Activated T-helper 1 cell treated with anti-CD3 and anti-CD28 coated beads, Interleukin-12 subunit alpha, Interleukin-12 subunit beta, Interleukin-2, Interleukin-4 antibody, amounts not matched to agents 30 ng/mL and 10 ng/mL and 1 ng/mL, durations not matched to agents 14 hours and 24 hours and 36 hours (primary cell): ENCODE measurements around the gene BRD1. TPM values are rescaled to one million over a fixed set of nuclear protein-coding genes. Genes with fewer than 3 reads are reported as not detected.
A peak's percentile ranks its signal among the peaks of the same experiment; 100 is the strongest.

ENCODE experiments used
- DNase-seq: peaks from one replicate; pipeline ENCODE4 v3.0.0; 2021; ENCODE audit warnings: low spot score
- H3K27ac Mint-ChIP-seq: one replicate; pipeline ENCODE4 v1.8.0; 2021; ENCODE audit warnings: mild to moderate bottlenecking, mixed read lengths
- H3K27me3 Mint-ChIP-seq: one replicate; pipeline ENCODE4 v1.8.0; 2022; ENCODE audit warnings: mild to moderate bottlenecking, moderate library complexity, mixed read lengths; ENCODE audit not compliant: insufficient read depth
- H3K36me3 Mint-ChIP-seq: one replicate; pipeline ENCODE4 v1.8.0; 2021; ENCODE audit warnings: low read depth, mixed read lengths
- H3K4me1 Mint-ChIP-seq: one replicate; pipeline ENCODE4 v1.8.0; 2021; ENCODE audit warnings: low read depth, mixed read lengths
- H3K4me3 Mint-ChIP-seq: one replicate; pipeline ENCODE4 v1.8.0; 2021; ENCODE audit warnings: mild to moderate bottlenecking, moderate library complexity, mixed read lengths
- H3K9me3 Mint-ChIP-seq: one replicate; pipeline ENCODE4 v1.8.0; 2021; ENCODE audit warnings: mixed read lengths
- intact Hi-C: fragments of 100-400 bp; cut with micrococcal nuclease; formaldehyde crosslinking; loops from one replicate; pipeline ENCODE4 v1.15.1; 2024
- total RNA-seq: library from RNA; stranded (reverse); gene quantifications from 2 replicates; pipeline ENCODE4 v1.2.3, GENCODE V29; 2022

Gene BRD1
- 45.5 and 46.8 TPM in 2 replicates for total RNA-seq

- H3K4me1 Mint-ChIP-seq = peaks cover 48% of the 10 kb centered on the region
- H3K27ac Mint-ChIP-seq = peak within 1 kb of the TSS; percentile 92
- H3K36me3 Mint-ChIP-seq = peaks cover 20% of the 10 kb centered on the region
- H3K4me3 Mint-ChIP-seq = peak within 1 kb of the TSS; percentile 92
- DNase-seq = peak; percentile 54
- intact Hi-C loops = loop anchor here (2.0 to 5.0 kb wide), 4 partner anchors 19 to 89 kb away; partner anchors contain the start of genes ALG12 and CRELD2
- peaks cover 10% of the 10 kb centered on the region for H3K9me3 Mint-ChIP-seq
- H3K27me3 Mint-ChIP-seq = peaks cover 3% of the 10 kb centered on the region
Measured at GRCh38 chr22:49827853-49828598, at the start of gene BRD1. BRD1 (minus strand) TSS chr22:49827873; CDS start chr22:49824317, 3,556 bp downstream.

GRCh38 chr22:49873228-49873940 lies 45.7 kb upstream of the BRD1 start:
- peaks cover 17% of the 10 kb centered on the region for H3K9me3 Mint-ChIP-seq
- no peaks in the 10 kb centered on the region for H3K27me3 Mint-ChIP-seq
- H3K27ac Mint-ChIP-seq = no peak overlapping the region
- DNase-seq = no peak
- intact Hi-C loops = no loop called here
- peaks cover 37% of the 10 kb centered on the region for H3K36me3 Mint-ChIP-seq
- no peak overlapping the region for H3K4me3 Mint-ChIP-seq
- peaks cover 31% of the 10 kb centered on the region for H3K4me1 Mint-ChIP-seq

- intact Hi-C loops = no loop called here
- Mint-ChIP-seq H3K4me1 (peaks cover 41% of the 10 kb centered on the region), H3K9me3 (peaks cover 19% of the 10 kb centered on the region), H3K27me3 (no peaks in the 10 kb centered on the region), H3K36me3 (peaks cover 45% of the 10 kb centered on the region), H3K4me3 (no peak overlapping the region), H3K27ac (no peak overlapping the region)
- no peak for DNase-seq
Measured at GRCh38 chr22:49872347-49872746, 44.7 kb upstream of the BRD1 start.

- Mint-ChIP-seq H3K36me3 (peaks cover 49% of the 10 kb centered on the region), H3K4me3 (no peak overlapping the region), H3K27me3 (no peaks in the 10 kb centered on the region), H3K9me3 (peaks cover 28% of the 10 kb centered on the region), H3K27ac (no peak overlapping the region), H3K4me1 (peaks cover 48% of the 10 kb centered on the region)
- no peak for DNase-seq
- intact Hi-C loops = no loop called here
Measured at GRCh38 chr22:49871482-49871881, 43.8 kb upstream of the BRD1 start.

- no peaks in the 10 kb centered on the region for H3K27me3 Mint-ChIP-seq
- H3K4me3 Mint-ChIP-seq = no peak overlapping the region
- peaks cover 39% of the 10 kb centered on the region for H3K9me3 Mint-ChIP-seq
- no peak for DNase-seq
- intact Hi-C loops = loop anchor here (5.0 kb wide), 2 partner anchors 43 to 63 kb away; partner anchors contain the start of gene BRD1
- no peak overlapping the region for H3K27ac Mint-ChIP-seq
- peaks cover 48% of the 10 kb centered on the region for H3K4me1 Mint-ChIP-seq
- H3K36me3 Mint-ChIP-seq = peaks cover 52% of the 10 kb centered on the region
Measured at GRCh38 chr22:49869845-49870712, 42.4 kb upstream of the BRD1 start.

GRCh38 chr22:49869086-49869830 lies 41.6 kb upstream of the BRD1 start:
- Mint-ChIP-seq H3K36me3 (peaks cover 50% of the 10 kb centered on the region), H3K27ac (peak overlapping the region; percentile 1), H3K9me3 (peaks cover 39% of the 10 kb centered on the region), H3K4me1 (peaks cover 50% of the 10 kb centered on the region), H3K4me3 (peak overlapping the region; percentile 21), H3K27me3 (no peaks in the 10 kb centered on the region)
- DNase-seq = no peak
- intact Hi-C loops = loop anchor here (5.0 kb wide), 2 partner anchors 42 to 62 kb away; partner anchors contain the start of gene BRD1

GRCh38 chr22:49867303-49868265 lies 39.9 kb upstream of the BRD1 start:
- peaks cover 53% of the 10 kb centered on the region for H3K36me3 Mint-ChIP-seq
- no peak for DNase-seq
- peak overlapping the region; percentile 82 for H3K27ac Mint-ChIP-seq
- H3K9me3 Mint-ChIP-seq = peaks cover 39% of the 10 kb centered on the region
- intact Hi-C loops = loop anchor here (1.0 to 5.0 kb wide), 4 partner anchors 13 to 60 kb away; partner anchors contain the start of gene BRD1
- peaks cover 47% of the 10 kb centered on the region for H3K4me1 Mint-ChIP-seq
- H3K4me3 Mint-ChIP-seq = peak overlapping the region; percentile 51
- no peaks in the 10 kb centered on the region for H3K27me3 Mint-ChIP-seq

GRCh38 chr22:49866646-49867045 lies 39.0 kb upstream of the BRD1 start:
- Mint-ChIP-seq H3K27ac (no peak overlapping the region), H3K9me3 (peaks cover 39% of the 10 kb centered on the region), H3K4me1 (peaks cover 50% of the 10 kb centered on the region), H3K27me3 (no peaks in the 10 kb centered on the region), H3K36me3 (peaks cover 55% of the 10 kb centered on the region), H3K4me3 (no peak overlapping the region)
- intact Hi-C loops = loop anchor here (1.0 to 5.0 kb wide), 4 partner anchors 12 to 59 kb away; partner anchors contain the start of gene BRD1
- no peak for DNase-seq

- intact Hi-C loops = loop anchor here (2.0 to 5.0 kb wide), 3 partner anchors 27 to 59 kb away; partner anchors contain the start of gene BRD1
Measured at GRCh38 chr22:49866134-49866533, 38.5 kb upstream of the BRD1 start.

GRCh38 chr22:49865156-49865555 lies 37.5 kb upstream of the BRD1 start:
- Mint-ChIP-seq H3K36me3 (peaks cover 50% of the 10 kb centered on the region), H3K27ac (no peak overlapping the region), H3K4me3 (no peak overlapping the region), H3K4me1 (peaks cover 47% of the 10 kb centered on the region), H3K27me3 (no peaks in the 10 kb centered on the region), H3K9me3 (peaks cover 33% of the 10 kb centered on the region)
- intact Hi-C loops = loop anchor here (5.0 kb wide), 2 partner anchors 38 to 58 kb away; partner anchors contain the start of gene BRD1
- DNase-seq = no peak

More at GRCh38 chr22:49866134-49866533, 38.5 kb upstream of the BRD1 start:
- H3K4me1 Mint-ChIP-seq = peaks cover 53% of the 10 kb centered on the region
- no peak for DNase-seq
- H3K36me3 Mint-ChIP-seq = peaks cover 55% of the 10 kb centered on the region
- peaks cover 39% of the 10 kb centered on the region for H3K9me3 Mint-ChIP-seq
- no peaks in the 10 kb centered on the region for H3K27me3 Mint-ChIP-seq
- H3K4me3 Mint-ChIP-seq = no peak overlapping the region
- H3K27ac Mint-ChIP-seq = no peak overlapping the region

- Mint-ChIP-seq H3K4me3 (no peak overlapping the region), H3K27me3 (no peaks in the 10 kb centered on the region), H3K4me1 (peaks cover 40% of the 10 kb centered on the region), H3K36me3 (peaks cover 40% of the 10 kb centered on the region), H3K9me3 (peaks cover 21% of the 10 kb centered on the region), H3K27ac (no peak overlapping the region)
- intact Hi-C loops = no loop called here
- no peak for DNase-seq
Measured at GRCh38 chr22:49863931-49864330, 36.3 kb upstream of the BRD1 start.
